Peyer's patch (tissue), 4 donors: Measurements from ENCODE around the gene ARHGEF38.

ENCODE experiments used
- CTCF ChIP-seq, 6 experiments: fragments of 450-650 bp in 4 of 6; fragments of 200-600 bp in 2 of 6; sonication (generic) in 1 of 6; IDR thresholded peaks; one replicate each; pipeline ENCODE4 v1.5.1; 2017 to 2019; ENCODE audit warnings: antibody characterized with exemption in 6 of 6, mild to moderate bottlenecking in 3 of 6, moderate library complexity in 1 of 6
- POLR2A ChIP-seq, 2 donors: fragments of 450-650 bp; IDR thresholded peaks; one replicate each; pipeline ENCODE4 v1.5.1; 2017; ENCODE audit warnings: antibody characterized with exemption in 2 of 2, mild to moderate bottlenecking in 2 of 2, moderate library complexity in 2 of 2

- TF ChIP-seq CTCF (IDR thresholded peaks at IDR 0.05): no peak
- TF ChIP-seq POLR2A (IDR thresholded peaks at IDR 0.05): no peak
These were observed 68.4 kb downstream of the ARHGEF38 start for GRCh38 chr4:105620640-105621323.
